Measurements from ENCODE around the gene FAR1. TPM values are rescaled to one million over a fixed set of nuclear protein-coding genes. Genes with fewer than 3 reads are reported as not detected.

The FAR1 gene
- total and polyA plus RNA-seq, 4 experiments from 2014 or later, result 3.0 to 39.7 (median 22.2) TPM

Other genes with a start within 250 kb of the FAR1 start
- 10 to 100 TPM; 22.4 to 22.6 TPM for gene BTBD10, start 205.4 kb upstream of the FAR1 start, total RNA-seq
- 10 to 100 TPM; 11.5 to 13.7 TPM for gene BTBD10, start 205.4 kb upstream of the FAR1 start, polyA plus RNA-seq
- not detected for gene PTH, start 172.7 kb upstream of the FAR1 start, total RNA-seq
- not detected for gene PTH, start 172.7 kb upstream of the FAR1 start, polyA plus RNA-seq

Data from CD4-positive, alpha-beta memory T cell (primary cell).